Ishikawa (cell line): ENCODE data around the gene PBX4.
A peak's percentile ranks its signal among the peaks of the same experiment; 100 is the strongest.

Experiments used
- CEBPB ChIP-seq: IDR thresholded peaks from 2 replicates; pipeline ENCODE4 v1.6.1; 2012
- CREB1 ChIP-seq: IDR thresholded peaks from 2 replicates; pipeline ENCODE4 v1.6.1; 2012; ENCODE audit warnings: low read depth
- EGR1 ChIP-seq: IDR thresholded peaks from 2 replicates; pipeline ENCODE4 v1.6.1; 2012
- EP300 ChIP-seq: IDR thresholded peaks from 2 replicates; pipeline ENCODE4 v1.6.1; 2012; ENCODE audit warnings: borderline replicate concordance
- FOXM1 ChIP-seq: IDR thresholded peaks from 2 replicates; pipeline ENCODE4 v1.6.1; 2012; ENCODE audit warnings: low read depth, borderline replicate concordance
- MAX ChIP-seq: IDR thresholded peaks from 2 replicates; pipeline ENCODE4 v1.6.1; 2012
- NFIC ChIP-seq: IDR thresholded peaks from 2 replicates; pipeline ENCODE4 v1.6.1; 2012
- RAD21 ChIP-seq: IDR thresholded peaks from 2 replicates; pipeline ENCODE4 v1.6.1; 2012; ENCODE audit warnings: low read depth
- REST ChIP-seq: IDR thresholded peaks from 2 replicates; pipeline ENCODE4 v1.6.1; 2012; ENCODE audit warnings: low read depth, mild to moderate bottlenecking
- TAF1 ChIP-seq: IDR thresholded peaks from 2 replicates; pipeline ENCODE4 v1.6.1; 2012; ENCODE audit warnings: low read depth, mild to moderate bottlenecking
- TCF12 ChIP-seq: IDR thresholded peaks from 2 replicates; pipeline ENCODE4 v1.6.1; 2012; ENCODE audit warnings: low read depth
- TEAD4 ChIP-seq: IDR thresholded peaks from 2 replicates; pipeline ENCODE4 v1.6.1; 2012
- YY1 ChIP-seq: IDR thresholded peaks from 2 replicates; pipeline ENCODE4 v1.6.1; 2012; ENCODE audit warnings: low read depth
- ZBTB7A ChIP-seq: IDR thresholded peaks from 2 replicates; pipeline ENCODE4 v1.6.1; 2012; ENCODE audit warnings: low read depth

- TF ChIP-seq FOXM1 (no peak), EGR1 (no peak), TAF1 (no peak), TEAD4 (no peak), EP300 (no peak), MAX (no peak), CEBPB (no peak), REST (0 out of 2 replicates have a peak, but pooled peaks have one; percentile 37), YY1 (no peak), ZBTB7A (no peak), NFIC (no peak), RAD21 (no peak), TCF12 (no peak), CREB1 (no peak)
These were observed 79.7 kb downstream of the PBX4 start for GRCh38 chr19:19538785-19539166.
